Panc1 (cell line): ENCODE data around the gene MGAT1.

ENCODE experiments used
- POLR2AphosphoS5 ChIP-seq: IDR thresholded peaks from 2 replicates; pipeline ENCODE4 v1.6.1; 2012; ENCODE audit warnings: mild to moderate bottlenecking, low read depth, low read length, moderate library complexity
- SIN3A ChIP-seq: IDR thresholded peaks from 2 replicates; pipeline ENCODE4 v1.6.1; 2012; ENCODE audit warnings: low read depth, mild to moderate bottlenecking, low read length, moderate library complexity, borderline replicate concordance; ENCODE audit not compliant: insufficient read depth
- TCF7L2 ChIP-seq: IDR thresholded peaks from 2 replicates; pipeline ENCODE4 v1.6.1; 2011; ENCODE audit warnings: mild to moderate bottlenecking, low read depth, low read length, inconsistent platforms
- TF ChIP-seq, protein P1 (sequence below): fragments of 450-650 bp; IDR thresholded peaks from 2 replicates; pipeline ENCODE4 v1.5.1; 2017; ENCODE audit warnings: mild to moderate bottlenecking
- TF ChIP-seq, protein P2 (sequence below), 2 experiments: IDR thresholded peaks; 2 replicates each; pipeline ENCODE4 v1.6.1; 2011 to 2012; ENCODE audit warnings: low read depth in 2 of 2, control low read depth in 1 of 2, low read length in 1 of 2, mild to moderate bottlenecking in 1 of 2, moderate library complexity in 1 of 2; ENCODE audit not compliant: insufficient read depth in 1 of 2

DNA sequence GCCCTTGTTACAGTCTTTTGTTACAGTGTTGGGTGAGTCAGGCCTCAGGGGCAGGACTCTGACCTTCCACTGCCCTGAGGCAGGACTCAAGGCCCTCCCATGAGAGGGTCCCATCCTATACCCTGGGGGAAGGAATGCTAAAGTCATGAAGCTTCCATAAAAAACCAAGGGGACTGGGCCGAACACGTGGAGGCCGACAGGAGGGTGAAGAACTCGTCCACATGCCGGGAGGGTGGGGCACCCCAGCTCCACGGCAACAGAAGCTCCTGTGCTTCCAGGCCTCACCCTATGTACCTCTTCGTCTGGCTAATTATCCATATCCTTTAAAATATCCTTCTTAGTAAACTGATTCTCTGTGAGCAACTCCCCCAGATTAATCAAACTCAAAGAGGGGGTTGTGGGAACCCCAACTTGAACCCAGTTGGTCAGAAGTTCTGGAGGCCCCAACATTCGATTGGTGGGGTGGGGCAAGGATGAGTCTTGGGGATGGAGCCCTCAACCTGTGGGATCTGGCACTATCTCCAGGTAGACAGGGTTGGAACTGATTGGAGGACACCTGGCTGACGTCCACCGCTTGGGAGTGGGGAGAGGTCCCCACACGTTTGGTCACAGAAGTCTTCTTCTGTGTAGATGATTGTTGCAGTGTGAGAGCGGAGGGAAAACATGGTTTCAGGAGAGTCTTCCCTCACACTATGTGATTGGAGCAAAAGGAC, 19.1 kb downstream of the MGAT1 start:
- TF ChIP-seq, protein P1, sequence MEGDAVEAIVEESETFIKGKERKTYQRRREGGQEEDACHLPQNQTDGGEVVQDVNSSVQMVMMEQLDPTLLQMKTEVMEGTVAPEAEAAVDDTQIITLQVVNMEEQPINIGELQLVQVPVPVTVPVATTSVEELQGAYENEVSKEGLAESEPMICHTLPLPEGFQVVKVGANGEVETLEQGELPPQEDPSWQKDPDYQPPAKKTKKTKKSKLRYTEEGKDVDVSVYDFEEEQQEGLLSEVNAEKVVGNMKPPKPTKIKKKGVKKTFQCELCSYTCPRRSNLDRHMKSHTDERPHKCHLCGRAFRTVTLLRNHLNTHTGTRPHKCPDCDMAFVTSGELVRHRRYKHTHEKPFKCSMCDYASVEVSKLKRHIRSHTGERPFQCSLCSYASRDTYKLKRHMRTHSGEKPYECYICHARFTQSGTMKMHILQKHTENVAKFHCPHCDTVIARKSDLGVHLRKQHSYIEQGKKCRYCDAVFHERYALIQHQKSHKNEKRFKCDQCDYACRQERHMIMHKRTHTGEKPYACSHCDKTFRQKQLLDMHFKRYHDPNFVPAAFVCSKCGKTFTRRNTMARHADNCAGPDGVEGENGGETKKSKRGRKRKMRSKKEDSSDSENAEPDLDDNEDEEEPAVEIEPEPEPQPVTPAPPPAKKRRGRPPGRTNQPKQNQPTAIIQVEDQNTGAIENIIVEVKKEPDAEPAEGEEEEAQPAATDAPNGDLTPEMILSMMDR: no peak
- no peak for TF ChIP-seq SIN3A
- no peak for TF ChIP-seq POLR2AphosphoS5
- TF ChIP-seq, protein P2, sequence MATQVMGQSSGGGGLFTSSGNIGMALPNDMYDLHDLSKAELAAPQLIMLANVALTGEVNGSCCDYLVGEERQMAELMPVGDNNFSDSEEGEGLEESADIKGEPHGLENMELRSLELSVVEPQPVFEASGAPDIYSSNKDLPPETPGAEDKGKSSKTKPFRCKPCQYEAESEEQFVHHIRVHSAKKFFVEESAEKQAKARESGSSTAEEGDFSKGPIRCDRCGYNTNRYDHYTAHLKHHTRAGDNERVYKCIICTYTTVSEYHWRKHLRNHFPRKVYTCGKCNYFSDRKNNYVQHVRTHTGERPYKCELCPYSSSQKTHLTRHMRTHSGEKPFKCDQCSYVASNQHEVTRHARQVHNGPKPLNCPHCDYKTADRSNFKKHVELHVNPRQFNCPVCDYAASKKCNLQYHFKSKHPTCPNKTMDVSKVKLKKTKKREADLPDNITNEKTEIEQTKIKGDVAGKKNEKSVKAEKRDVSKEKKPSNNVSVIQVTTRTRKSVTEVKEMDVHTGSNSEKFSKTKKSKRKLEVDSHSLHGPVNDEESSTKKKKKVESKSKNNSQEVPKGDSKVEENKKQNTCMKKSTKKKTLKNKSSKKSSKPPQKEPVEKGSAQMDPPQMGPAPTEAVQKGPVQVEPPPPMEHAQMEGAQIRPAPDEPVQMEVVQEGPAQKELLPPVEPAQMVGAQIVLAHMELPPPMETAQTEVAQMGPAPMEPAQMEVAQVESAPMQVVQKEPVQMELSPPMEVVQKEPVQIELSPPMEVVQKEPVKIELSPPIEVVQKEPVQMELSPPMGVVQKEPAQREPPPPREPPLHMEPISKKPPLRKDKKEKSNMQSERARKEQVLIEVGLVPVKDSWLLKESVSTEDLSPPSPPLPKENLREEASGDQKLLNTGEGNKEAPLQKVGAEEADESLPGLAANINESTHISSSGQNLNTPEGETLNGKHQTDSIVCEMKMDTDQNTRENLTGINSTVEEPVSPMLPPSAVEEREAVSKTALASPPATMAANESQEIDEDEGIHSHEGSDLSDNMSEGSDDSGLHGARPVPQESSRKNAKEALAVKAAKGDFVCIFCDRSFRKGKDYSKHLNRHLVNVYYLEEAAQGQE (IDR thresholded peaks at IDR 0.05; ENCODE audit: insufficient read depth in 1 of 2, low read depth in 2 of 2, low read length in 1 of 2): no peak
- TF ChIP-seq TCF7L2: no peak
